ENCODE measurements around the gene TMEM272.

TMEM272 gene

DNA sequence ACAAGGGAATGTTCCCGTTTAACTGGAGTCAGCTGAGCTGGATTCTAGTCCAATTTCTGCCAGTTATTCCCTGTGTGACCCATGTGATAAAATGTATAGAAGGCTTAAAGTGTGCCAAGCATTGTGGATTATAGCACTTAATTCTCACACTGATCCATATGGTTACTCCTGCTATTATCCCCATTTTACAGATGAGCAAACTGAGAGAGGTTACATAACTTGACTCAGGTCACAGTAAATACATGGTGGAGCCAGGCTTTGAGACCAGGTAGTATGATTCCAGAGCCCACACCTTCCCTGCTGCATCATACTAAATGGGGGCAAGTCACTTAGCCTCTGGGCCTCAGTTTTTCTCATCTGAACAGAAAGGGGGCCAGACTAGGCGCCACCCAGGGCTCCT is 39.1 kb downstream of the TMEM272 start:
- CTCF ChIA-PET, result interaction anchor here (1.4 kb wide), 1 partner anchor 9 kb away, joined by 9 read pairs; no protein-coding TSS in a partner anchor
- DNase-seq (ENCODE audit: extremely low spot score), result no peak
- POLR2A ChIA-PET, result no interaction called here
- TF ChIP-seq, protein P1, sequence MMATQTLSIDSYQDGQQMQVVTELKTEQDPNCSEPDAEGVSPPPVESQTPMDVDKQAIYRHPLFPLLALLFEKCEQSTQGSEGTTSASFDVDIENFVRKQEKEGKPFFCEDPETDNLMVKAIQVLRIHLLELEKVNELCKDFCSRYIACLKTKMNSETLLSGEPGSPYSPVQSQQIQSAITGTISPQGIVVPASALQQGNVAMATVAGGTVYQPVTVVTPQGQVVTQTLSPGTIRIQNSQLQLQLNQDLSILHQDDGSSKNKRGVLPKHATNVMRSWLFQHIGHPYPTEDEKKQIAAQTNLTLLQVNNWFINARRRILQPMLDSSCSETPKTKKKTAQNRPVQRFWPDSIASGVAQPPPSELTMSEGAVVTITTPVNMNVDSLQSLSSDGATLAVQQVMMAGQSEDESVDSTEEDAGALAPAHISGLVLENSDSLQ (IDR thresholded peaks at IDR 0.05), result no peak
- TF ChIP-seq FOXK2 (IDR thresholded peaks at IDR 0.05) (no peak), L3MBTL2 (conservative IDR thresholded peaks at IDR 0.05) (no peak), ELF4 (IDR thresholded peaks at IDR 0.05) (no peak)

DNA sequence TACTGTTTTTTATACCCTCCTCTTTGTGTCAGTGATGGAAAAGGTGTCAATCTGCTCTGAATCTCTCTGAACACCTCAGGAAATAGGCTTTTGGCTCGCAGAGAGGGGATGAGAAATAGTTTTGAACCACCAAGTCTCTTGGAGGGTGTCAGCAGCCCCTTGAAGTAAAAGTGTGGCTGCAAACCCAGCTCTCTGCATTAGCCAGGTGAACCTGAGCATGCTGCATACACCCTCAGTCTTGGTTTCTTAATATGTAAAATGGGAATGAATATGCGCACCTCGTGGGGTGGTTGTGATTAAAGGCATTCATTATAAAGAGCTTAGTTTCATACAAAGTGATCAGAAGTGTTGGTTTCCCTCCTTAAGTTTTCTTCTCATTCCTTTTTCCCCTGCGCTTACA is 39.7 kb downstream of the TMEM272 start:
- ChIA-PET POLR2A (no interaction called here), CTCF (interaction anchor here (1.4 kb wide), 1 partner anchor 10 kb away, joined by 9 read pairs; no protein-coding TSS in a partner anchor)
- no peak for DNase-seq (ENCODE audit: extremely low spot score)
- TF ChIP-seq ELF4 (IDR thresholded peaks at IDR 0.05), result no peak

DNA sequence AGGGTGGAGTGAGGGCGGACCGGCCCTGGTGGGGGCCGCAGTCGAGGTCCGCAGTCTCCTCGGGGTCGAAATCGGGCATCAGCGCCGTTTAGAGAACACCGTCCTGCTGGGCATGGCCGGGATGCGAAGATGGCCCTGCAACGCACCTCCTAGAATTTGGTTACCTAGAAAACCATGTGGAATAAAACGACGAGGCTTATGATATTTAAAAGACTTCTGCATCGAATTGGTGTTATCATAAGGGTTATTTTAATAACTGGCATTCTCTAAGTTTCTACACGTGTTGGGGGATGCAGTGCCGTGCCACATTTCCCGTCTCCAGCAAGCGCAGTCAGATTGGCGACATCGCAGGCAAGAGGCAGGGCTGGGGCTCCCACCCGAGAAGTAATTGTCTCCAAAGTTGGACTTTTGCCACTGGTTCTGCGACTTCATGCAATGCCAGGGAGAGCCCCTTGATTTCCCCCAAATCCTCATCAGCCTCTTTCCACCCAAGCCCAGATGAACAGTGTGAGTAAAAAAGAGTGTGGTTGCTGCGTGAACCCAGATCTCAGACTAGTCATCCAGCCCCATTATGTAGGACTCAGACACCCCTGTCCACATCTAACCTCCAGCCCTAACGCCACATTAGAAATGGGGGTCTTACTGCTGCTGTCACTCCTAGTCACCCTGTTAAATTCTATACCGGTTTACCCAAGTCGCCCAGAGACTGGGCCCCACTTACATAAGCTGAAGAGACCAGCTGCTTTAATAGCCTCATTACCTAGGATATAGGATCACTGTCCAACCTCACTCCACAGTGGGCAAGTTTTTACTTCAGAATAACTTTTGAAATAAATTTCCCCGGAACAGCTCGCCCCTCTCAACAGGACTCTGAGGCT is 40.4 kb downstream of the TMEM272 start:
- DNase-seq (ENCODE audit: extremely low spot score), result no peak
- CTCF ChIA-PET, result interaction anchor here (1.4 kb wide), 1 partner anchor 10 kb away, joined by 9 read pairs; no protein-coding TSS in a partner anchor
- POLR2A ChIA-PET, result no interaction called here
- TF ChIP-seq FOXM1 (IDR thresholded peaks at IDR 0.05; ENCODE audit: borderline replicate concordance) (no peak), FOXA1 (IDR thresholded peaks at IDR 0.05) (no peak), TARDBP (IDR thresholded peaks at IDR 0.05) (no peak), HDGF (IDR thresholded peaks at IDR 0.05; ENCODE audit: borderline replicate concordance) (no peak), BHLHE40 (IDR thresholded peaks at IDR 0.05; ENCODE audit: borderline replicate concordance) (no peak), L3MBTL2 (conservative IDR thresholded peaks at IDR 0.05) (peak; percentile 87)

DNA sequence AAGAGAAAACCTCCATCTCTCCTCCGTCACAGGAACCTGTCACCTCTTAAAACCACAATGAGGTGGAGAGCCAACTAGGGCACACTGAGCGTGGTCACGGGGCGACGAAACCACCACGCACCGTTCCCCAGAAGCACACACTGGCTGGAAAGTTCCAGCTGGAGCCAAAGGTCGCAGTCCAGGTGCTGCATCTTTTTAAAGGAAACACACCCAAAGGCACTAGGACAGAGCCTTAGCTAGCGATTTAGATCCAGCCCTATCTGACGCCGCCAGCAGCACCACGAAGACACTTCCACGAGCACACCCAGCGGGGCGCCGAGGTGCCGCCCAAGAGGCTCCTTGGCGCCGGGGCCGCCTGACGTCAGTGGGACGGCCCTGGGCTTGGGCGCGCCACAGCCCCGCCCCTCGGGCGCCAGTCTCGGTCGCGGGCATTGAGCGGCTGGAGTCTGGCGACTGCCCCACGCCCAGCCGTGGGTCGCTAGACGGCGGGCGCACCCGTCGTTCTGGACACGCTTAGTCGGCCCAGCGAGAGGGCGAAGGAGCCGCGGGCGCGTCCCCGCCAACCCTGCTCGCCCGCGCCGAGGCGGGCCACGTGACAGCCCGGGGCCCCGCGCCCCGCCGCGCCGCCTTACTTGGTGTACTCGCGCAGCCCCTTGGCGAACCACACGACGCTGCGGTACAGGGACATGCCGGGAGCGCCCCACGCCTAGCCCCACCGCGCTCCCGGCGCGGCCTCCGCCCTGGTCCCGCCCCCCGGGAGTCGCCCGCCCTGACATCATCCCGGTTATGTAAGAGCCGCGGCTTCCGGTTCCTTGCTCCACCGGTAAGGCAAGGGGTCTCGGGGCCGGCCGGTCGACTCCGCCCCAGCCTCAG is 41.3 kb downstream of the TMEM272 start, which contains the start of gene DHRS12:
Gene DHRS12, minus strand, starts transcription at position 742 of the 873 bp plus-strand sequence. CDS start 4,504 bp downstream, outside the sequence.
- POLR2A ChIA-PET, result interaction anchor here (0.8 kb wide), 1 partner anchor 17 kb away, joined by 3 read pairs; no protein-coding TSS in a partner anchor
- peak; percentile 85 for DNase-seq (ENCODE audit: extremely low spot score)
- TF ChIP-seq ARNT (IDR thresholded peaks at IDR 0.05) (0 out of 2 replicates have a peak, but pooled peaks have one; percentile 61), LEF1 (IDR thresholded peaks at IDR 0.05; ENCODE audit: borderline replicate concordance) (peak; percentile 54; the same call in 1 of the 2 replicates), NFRKB (IDR thresholded peaks at IDR 0.05) (no peak), FOXA1 (IDR thresholded peaks at IDR 0.05) (no peak), L3MBTL2 (conservative IDR thresholded peaks at IDR 0.05) (peak; percentile 89), ZNF384 (IDR thresholded peaks at IDR 0.05) (no peak)
- CTCF ChIA-PET, result interaction anchor here (0.5 kb wide), 1 partner anchor 1094 kb away, joined by 3 read pairs; no protein-coding TSS in a partner anchor

DNA sequence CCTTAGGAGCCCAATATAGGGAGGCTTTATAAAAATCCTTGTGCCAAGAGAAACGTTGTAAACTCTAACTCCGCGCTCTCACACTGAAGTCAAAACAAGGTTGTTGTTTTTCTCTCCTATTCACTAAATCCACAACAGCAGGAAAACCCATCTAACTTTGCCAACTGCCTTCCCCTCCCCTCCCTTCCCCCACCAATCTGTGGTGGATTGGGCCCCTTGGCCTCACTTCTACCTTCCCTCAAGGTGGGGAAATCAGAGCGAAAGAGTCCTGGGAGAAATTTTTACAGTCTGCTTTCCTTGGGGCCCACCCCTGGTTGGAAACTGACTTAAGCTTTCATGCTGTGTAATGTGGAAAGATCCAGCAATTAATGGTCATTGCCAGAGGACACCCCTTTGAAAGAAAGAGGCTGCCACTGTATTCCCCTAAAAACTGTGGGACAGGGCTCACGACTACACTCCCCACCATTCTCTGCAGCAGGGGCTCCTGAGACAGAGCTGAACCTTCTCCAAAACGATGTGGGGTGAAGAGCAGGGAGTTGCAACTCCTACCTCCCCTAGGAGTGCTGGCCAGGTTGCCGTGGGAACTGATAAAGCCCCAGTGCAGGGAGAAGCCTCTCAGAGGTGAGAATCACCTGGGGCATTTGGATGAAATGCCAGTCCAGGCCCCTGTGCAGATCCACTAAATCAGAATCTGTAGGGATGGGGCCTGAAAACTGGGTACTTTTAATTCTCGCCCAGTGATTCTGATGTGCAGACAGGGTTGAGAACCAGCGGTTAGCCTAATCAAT is 42.2 kb downstream of the TMEM272 start:
- ChIA-PET CTCF (interaction anchor here (0.6 kb wide), 1 partner anchor 294 kb away, joined by 3 read pairs; no protein-coding TSS in a partner anchor), POLR2A (interaction anchor here (0.8 kb wide), 1 partner anchor 16 kb away, joined by 3 read pairs; no protein-coding TSS in a partner anchor)
- TF ChIP-seq HDGF (IDR thresholded peaks at IDR 0.05; ENCODE audit: borderline replicate concordance) (no peak), CTBP1 (IDR thresholded peaks at IDR 0.05; ENCODE audit: borderline replicate concordance) (no peak)
- no peak for DNase-seq (ENCODE audit: extremely low spot score)

DNA sequence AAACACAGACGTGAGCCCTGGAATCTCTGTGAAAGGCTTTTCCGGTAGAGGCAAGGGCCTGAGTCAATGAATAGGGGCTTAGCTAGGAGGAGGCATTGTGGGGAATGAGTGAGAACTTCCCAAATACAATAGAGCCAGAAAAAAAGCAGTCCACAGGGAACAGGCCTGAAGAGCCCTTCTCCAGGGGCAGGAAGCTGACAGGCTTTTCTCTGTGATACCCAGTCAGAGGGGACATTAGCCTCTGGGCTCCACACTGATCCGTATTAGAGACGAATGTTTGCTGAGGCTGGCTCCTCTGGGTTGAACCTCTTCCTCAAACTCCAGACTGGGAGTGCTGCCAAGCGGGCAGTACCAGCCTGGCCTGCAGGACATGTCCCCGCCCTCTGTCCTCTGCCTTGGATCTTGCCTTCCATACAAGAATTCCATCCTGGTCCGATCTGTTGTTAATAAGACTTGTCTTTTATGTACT is 43.3 kb downstream of the TMEM272 start:
- CTCF ChIA-PET, result no interaction called here
- POLR2A ChIA-PET, result no interaction called here
- no peak for TF ChIP-seq FOXK2 (IDR thresholded peaks at IDR 0.05)
- TF ChIP-seq TARDBP (IDR thresholded peaks at IDR 0.05), result no peak
- TF ChIP-seq HDGF (IDR thresholded peaks at IDR 0.05; ENCODE audit: borderline replicate concordance), result no peak
- no peak for TF ChIP-seq CTBP1 (IDR thresholded peaks at IDR 0.05; ENCODE audit: borderline replicate concordance)
- no peak for TF ChIP-seq ELF4 (IDR thresholded peaks at IDR 0.05)
- no peak for TF ChIP-seq SP1 (IDR thresholded peaks at IDR 0.05)
- TF ChIP-seq NFRKB (IDR thresholded peaks at IDR 0.05), result no peak
- no peak for TF ChIP-seq BHLHE40 (IDR thresholded peaks at IDR 0.05; ENCODE audit: borderline replicate concordance)
- no peak for TF ChIP-seq FOXA1 (IDR thresholded peaks at IDR 0.05)
- TF ChIP-seq, protein P1 (IDR thresholded peaks at IDR 0.05), result no peak
- no peak for TF ChIP-seq ARNT (IDR thresholded peaks at IDR 0.05)
- TF ChIP-seq L3MBTL2 (conservative IDR thresholded peaks at IDR 0.05), result no peak
- no peak for TF ChIP-seq FOXM1 (IDR thresholded peaks at IDR 0.05; ENCODE audit: borderline replicate concordance)
- no peak for TF ChIP-seq ZNF384 (IDR thresholded peaks at IDR 0.05)
- TF ChIP-seq SUZ12 (IDR thresholded peaks at IDR 0.05), result no peak
- DNase-seq (ENCODE audit: extremely low spot score), result no peak

All from HEK293T (cell line).